GM18499 (cell line): ENCODE data around the gene CALHM5.
"Not testable (repeated sequence)": the region's sequence is repeated elsewhere in the genome, so short reads cannot be mapped to it uniquely, and the experiment has no call there.

ENCODE experiments used
- ATAC-seq: cut with Tn5 transposase; IDR thresholded peaks from one replicate; pipeline ENCODE4 v1.9.1; 2021; ENCODE audit warnings: moderate number of reproducible peaks; ENCODE audit not compliant: insufficient read depth, unreplicated experiment

CALHM5 gene, protein sequence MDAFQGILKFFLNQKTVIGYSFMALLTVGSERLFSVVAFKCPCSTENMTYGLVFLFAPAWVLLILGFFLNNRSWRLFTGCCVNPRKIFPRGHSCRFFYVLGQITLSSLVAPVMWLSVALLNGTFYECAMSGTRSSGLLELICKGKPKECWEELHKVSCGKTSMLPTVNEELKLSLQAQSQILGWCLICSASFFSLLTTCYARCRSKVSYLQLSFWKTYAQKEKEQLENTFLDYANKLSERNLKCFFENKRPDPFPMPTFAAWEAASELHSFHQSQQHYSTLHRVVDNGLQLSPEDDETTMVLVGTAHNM

DNA sequence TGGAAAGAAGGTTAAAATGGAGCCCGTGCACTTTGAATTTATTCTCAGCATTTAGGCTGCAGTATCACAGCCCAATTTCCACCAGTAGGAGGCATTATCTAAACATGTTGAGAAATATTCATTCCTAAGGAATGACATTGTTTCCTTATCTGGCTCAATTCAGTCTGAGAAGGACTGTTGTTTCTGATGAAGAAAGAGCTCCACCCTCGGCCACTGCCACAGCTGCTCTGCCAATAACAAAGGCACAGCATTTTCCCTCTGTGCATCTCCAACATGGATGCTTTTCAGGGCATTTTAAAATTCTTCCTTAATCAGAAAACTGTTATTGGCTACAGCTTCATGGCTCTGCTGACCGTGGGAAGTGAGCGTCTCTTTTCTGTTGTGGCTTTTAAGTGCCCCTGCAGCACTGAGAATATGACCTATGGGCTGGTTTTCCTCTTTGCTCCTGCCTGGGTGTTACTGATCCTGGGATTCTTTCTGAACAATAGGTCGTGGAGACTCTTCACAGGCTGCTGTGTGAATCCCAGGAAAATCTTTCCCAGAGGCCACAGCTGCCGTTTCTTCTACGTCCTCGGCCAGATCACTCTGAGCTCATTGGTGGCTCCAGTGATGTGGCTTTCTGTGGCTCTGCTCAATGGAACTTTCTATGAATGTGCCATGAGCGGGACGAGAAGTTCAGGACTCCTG, at the start of gene CALHM5:
TSS of gene CALHM5 (plus strand) at position 216 of the 687 bp plus-strand sequence. CDS start at position 274, 58 bp downstream.
- no peak for ATAC-seq

DNA sequence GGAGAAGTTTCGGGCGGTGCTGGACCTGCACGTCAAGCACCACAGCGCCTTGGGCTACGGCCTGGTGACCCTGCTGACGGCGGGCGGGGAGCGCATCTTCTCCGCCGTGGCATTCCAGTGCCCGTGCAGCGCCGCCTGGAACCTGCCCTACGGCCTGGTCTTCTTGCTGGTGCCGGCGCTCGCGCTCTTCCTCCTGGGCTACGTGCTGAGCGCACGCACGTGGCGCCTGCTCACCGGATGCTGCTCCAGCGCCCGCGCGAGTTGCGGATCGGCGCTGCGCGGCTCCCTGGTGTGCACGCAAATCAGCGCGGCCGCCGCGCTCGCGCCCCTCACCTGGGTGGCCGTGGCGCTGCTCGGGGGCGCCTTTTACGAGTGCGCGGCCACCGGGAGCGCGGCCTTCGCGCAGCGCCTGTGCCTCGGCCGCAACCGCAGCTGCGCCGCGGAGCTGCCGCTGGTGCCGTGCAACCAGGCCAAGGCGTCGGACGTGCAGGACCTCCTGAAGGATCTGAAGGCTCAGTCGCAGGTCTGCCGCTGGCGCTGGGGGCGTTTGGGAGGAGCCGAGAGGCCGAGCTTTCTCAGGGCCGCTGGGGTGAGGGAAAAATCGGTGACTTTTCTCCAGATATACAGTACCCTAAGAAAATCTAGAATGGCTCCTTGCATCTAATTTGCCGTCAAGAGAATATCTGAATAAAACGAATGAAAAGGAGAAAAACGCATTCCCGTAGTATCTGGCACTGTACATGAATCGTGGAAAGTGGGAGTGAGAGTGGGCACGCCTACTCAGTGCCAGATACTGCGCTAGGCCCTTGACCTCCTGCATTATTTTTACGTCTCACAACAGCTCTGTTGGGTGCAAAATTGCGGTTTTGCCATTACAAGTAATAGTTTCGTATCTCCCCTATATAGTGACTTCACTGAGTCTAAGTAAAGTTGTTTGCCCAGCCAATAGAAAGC, 49.2 kb upstream of the CALHM5 start:
- ATAC-seq = peak; percentile 49

DNA sequence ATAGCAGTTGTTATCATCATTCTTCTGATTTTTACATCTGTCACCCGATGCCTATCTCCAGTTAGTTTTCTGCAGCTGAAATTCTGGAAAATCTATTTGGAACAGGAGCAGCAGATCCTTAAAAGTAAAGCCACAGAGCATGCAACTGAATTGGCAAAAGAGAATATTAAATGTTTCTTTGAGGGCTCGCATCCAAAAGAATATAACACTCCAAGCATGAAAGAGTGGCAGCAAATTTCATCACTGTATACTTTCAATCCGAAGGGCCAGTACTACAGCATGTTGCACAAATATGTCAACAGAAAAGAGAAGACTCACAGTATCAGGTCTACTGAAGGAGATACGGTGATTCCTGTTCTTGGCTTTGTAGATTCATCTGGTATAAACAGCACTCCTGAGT, 48.1 kb upstream of the CALHM5 start:
- ATAC-seq = no peak

DNA sequence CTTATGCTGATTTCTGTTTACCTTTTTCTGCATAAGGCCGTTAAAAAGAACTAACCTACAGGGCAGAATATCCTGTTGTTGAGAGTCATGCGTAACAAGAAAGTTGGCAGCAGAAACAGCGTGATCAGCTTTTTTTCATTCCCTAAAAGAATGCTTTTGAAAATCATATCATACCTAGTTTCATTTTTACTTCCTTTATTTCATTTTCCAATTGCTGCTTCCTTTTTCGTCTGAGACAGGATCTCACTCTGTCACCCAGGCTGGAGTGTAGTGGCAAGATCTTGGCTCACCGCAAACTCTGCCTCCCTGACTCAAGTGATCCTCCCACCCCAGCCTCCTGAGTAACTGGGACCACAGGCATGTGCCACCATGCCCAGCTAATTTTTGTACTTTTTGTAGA, 46.2 kb upstream of the CALHM5 start:
- no peak for ATAC-seq

DNA sequence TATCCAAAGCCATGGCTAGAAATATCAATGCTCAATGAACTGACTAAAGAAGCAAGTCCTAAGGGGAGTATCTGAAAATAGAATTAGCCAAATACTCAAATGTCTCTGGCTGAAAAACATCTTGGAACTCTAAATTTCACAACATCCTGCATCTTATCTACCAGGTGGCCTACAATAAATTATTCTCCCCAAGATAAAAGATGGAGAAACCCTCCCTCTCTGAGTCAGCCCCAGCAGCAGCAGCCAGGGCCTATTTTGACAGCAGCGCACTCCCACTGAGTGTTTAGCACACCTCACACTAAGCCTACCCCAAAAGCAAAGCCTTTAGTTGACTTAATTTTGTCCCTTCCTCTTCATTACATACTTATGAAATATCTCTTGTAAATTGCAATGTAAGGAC, 44.3 kb upstream of the CALHM5 start:
- no peak for ATAC-seq

DNA sequence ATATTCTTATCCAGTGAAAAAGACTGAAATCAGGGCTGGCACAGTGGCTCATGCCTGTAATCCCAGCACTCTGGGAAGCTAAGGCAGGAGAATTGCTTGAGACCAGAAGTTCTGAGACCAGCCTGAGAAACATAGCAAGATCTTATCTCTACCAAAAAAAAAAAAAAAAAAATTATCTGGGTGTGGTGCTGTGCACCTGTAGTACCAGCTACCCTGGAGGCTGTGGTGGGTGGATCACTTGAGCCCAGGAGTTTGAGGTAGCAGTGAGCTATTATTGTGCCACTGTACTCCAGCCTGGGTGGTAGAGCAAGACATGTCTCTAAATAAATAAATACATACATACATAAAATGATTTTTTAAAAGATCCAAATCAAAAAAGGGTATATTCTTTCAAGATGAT, 43.9 kb upstream of the CALHM5 start:
- ATAC-seq = no peak

DNA sequence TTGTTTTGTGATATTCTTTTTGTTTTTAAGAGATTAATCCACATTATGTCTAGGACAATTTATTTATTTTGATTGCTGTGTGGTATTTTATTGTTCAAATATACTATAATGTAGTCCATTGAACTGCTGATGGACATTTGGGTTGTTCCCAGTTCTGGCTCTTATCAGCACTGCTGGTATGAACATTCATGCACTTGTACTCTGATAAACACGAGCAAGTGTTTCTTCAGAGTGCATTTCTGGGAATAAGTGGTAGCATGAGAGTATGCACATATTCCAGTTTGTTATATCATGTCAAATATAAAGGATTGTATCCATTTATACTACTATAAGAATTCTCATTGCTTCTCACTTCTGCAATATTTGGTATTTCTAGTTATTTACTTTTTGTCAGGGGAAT, 43.1 kb upstream of the CALHM5 start:
- no peak for ATAC-seq

DNA sequence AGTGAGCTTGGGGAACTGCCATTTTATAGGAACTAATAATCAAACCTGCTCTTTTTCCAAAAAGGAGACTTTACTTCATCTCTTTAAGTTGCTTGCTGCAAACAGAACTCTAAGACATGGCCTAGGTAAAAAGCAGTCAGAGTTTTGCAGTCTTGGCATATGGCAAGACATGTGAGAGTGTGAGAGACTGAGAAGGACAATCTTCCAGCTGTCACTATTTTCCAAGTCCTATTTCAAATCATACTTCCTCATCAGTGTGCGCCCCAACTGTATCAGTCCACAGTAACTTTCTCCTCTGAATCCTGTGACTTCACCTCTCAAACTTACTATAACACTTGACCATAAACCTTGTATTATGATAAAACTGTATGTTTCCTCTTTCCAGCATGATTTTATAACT, 39.9 kb upstream of the CALHM5 start:
- no peak for ATAC-seq

DNA sequence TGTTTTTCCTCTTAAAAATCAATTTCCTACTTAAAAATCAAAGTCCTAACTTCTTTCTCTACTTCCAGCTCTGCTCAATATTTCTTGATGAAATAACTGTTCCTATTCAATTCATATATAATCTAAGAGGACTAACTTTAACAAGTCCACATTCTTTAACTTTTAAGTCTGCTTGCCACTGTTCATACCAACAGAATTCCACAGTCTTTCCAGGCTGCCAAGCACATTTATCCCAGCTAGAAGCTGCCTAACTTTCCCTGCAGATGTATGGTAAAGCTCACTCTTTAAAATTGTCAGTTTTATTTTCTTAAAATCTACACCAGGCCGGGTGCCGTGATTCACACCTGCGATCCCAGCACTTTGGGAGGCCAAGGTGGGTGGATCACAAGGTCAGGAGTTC, 38.7 kb upstream of the CALHM5 start:
- no peak for ATAC-seq

DNA sequence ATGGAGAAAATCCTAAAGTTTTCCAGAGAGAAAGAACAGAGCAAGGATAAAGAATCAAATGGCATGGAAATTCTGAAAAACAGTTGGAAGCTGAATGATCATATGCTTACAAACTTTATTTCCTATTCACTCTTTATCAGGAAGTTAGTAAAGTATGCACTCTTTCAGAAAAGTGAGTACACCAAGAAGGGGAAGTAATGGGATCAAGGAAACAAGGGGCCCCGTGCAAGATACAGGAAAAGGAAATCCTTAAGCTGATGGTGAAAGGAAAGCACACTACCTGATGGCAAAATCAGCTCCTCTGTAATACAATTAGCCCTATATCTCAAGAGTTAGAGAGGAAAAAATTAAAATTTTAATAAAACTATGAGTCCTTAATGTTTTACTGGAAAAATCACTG, 36.3 kb upstream of the CALHM5 start:
- no peak for ATAC-seq

DNA sequence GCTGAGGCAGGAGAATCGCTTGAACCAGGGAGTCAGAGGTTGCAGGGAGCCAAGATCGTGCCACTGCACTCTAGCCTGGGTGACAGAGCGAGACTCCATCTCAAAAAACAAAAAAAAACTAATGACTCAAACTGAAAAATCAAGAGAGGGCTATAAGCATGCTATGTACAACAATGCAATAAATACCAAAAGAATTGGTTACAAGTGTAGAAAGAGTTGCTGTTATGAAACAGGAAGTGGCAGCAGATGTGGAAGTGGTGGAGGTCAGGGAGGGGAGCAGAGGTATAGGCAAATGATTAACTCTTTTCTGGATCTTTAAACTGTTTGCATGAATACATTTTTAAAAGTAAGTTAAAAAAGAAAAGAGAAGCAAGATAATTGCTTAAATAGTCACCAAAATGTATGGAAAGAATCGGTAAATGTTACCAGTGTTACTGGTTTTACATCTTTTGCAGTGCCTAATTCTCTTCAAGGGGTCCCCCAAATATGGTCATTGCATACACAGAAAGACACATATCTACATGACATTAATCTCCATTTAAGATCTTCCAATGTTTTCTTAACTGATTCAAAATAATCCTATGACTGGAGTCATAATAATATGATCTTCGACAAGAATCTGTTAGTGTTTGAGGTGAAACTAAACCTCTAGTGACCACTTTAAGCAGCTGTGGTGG, 35.3 kb upstream of the CALHM5 start:
- peak; percentile 100 for ATAC-seq

DNA sequence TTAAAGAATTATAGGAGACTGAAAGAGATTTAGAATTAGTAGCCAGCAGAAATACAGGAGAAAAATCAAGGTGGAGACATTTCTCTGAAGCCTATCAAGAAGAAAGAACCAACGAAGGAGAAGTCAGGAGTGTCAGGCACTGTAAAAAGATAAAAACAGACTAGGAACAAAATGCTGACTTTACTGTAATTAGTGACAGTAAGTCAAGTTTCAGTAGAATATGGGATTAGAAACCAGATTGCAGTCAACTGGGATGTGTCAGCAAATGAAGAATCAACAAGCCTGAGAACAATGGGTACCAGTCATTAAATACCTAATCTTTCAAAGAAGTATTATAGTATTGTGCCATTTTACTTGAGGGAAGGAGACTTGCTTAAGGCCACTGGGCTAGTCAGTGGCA, 28.7 kb upstream of the CALHM5 start:
- no peak for ATAC-seq

DNA sequence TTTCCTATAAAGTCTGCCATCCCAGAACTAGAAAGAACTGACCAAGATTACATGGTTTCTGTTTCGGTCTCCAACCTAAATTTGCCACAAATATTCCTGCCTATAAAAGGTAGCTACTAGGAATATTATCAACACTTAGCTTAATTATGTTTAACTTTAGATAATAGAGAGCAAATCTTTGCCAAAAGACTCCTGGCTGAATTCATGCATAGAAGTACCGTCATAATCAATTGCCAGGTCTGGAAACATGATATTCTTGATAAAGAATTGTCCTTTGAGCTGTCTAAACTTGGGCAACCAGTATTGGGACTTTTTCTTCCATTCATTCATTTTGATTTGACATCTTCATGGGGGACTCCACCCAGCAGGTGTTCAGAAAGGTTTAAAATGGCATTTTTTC, 27.8 kb upstream of the CALHM5 start:
- ATAC-seq = no peak

DNA sequence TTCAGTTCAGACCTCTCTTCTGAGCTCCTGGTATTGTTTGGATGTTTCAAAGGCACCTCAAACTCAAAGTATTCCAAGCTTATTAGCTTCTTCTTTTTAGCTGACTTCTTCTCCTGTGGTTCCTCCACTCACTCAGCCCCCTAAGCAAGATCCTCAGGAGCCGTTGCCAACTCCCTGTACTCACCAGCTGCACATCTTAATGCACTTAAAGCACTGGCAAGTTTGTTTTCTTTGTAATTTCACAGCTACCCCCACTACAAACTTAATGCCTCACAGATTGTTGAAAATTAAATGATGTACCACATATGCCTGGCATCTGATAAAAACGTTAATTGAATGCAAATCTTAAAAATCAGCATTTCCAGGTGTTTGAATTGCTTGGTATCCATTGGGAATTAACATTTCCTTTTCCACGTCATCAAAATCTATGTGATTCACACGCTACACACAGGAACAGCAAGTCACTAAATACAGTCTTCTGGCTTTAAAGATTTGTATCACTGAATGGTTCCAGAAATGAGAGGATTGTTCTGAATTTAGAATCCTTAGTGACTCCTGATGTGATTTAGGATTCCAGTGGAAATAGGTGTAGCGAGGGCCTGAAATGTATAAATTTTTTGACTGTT, 25.8 kb upstream of the CALHM5 start:
- no peak for ATAC-seq

DNA sequence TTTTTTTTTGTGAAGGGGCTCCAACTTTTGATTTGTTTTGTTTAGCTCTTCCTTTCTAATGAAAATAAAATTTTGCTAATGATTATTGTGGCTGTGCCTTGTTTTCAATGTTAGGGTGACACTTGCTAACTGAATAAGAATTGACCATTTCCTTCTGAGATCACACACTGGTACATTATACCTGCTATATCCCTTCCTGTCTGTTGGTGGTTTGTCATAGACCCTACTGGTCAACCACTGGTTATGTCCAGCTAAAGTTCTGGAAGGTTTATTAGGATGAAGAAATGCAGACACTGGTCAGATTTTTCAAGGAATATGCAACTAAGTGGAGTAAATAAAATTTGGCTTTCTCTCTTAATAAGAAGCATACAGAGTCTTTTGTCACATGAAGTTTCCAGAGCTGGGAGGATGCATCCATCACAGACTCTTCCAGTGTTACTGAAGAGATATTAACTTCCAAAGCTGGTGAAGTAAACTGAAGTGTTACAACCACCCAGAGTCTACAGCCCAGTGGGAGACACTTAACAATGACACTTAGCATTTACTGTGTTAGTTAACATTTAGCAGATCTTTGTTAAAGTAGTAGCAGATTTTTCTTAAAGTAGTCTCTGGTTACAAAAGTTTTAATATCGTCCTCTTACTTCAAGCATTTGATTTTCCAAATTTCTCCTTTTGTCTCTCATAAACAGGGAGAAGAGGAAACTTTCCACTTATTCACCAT, 19.7 kb upstream of the CALHM5 start:
- ATAC-seq = no peak

DNA sequence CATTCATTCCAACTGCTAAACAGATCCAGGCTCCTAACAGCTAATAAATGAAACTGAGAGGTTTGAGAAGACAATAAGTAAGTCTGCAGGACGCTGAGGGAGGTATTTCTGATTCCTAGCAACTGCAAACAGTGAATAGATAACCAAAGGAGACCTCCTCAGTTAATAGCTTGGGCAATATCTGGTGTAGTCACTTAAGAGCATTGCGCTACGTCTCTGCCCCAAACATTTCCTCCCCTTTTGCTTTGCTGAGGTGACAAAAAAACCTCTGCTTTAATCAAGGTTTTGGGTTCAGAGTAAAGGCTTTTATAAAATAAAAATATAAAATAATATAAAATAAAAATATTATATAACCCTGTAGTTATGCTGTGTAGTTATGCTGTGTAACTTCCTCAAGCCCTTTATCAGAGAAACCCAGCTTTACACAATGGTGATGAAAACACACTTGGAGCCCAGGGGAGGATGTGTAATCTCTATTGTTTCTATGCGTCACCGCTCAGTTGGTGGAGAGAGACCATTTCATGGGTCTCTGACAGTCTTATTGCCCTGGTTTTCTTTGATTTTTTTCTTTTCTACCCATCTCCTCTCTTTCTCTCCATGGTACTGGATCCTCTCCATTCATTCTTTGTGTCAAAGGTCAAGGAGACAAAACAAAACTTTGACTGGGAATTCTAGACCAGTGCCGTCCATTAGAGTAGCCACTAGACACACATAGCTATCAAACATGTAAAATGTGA, 18.9 kb upstream of the CALHM5 start:
- ATAC-seq = no peak

DNA sequence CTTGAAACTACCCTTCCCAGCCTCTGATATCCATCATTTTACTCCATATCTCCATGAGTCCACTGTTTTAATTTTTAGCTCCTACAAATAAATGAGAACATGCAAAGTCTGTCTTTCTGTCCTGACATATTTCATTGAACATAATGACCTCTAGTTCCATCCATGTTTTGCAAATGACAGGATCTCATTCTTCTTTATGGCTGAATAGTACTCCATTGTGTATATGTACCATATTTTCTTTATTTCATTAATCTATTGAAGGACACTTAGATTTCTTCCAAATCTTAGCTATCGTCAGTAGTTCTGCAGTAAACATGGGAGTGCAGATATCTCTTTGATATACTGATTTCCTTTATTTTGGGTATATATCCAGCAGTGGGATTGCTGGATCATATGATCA, 16.3 kb upstream of the CALHM5 start:
- ATAC-seq = not testable (repeated sequence)

DNA sequence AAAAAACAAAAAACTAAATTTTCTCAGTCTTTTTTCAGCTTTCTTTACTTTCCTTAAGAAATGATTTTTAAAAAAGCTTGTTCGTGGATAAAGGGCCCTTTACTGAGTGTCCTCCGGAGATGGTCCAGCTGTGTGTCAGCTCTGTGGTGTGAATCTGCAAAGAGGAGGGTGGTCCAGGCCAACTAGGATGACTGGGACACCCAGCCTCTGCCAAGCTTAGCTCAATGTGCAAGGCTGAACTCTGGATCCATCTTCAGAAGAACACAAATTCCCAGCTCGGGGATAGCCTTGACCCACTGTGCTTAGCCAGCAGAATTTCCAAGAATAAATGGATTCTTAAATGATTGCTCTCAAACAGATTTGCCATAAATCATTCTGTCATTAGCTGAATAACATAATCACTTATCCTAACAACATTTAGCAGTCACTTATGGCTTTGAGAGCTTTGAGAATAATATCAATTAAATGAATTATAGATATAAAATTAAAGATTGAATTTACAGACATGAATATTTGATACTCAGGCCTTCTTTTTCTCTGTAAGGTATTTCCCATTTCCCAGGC, 14.2 kb upstream of the CALHM5 start:
- ATAC-seq = no peak
